CD14-positive monocyte (primary cell): ENCODE data around the gene SERPINA3. TPM values are rescaled to one million over a fixed set of nuclear protein-coding genes. Genes with fewer than 3 reads are reported as not detected.

Experiments used
- DNase-seq, 3 donors: peaks; one replicate each; pipeline ENCODE4 v3.0.0-alpha.2; 2011 to 2022
- H2AFZ ChIP-seq: 2 replicates; pipeline ENCODE4 v1.6.0; 2012; ENCODE audit warnings: mild to moderate bottlenecking, low read depth, low read length, inconsistent platforms; ENCODE audit not compliant: insufficient read depth, poor library complexity, severe bottlenecking
- H3K27ac ChIP-seq, 2 donors: 1 replicate in 1 of 2; 2 replicates in 1 of 2; pipeline ENCODE4 v1.5.1; 2012 to 2013; ENCODE audit warnings: low read length in 2 of 2, control low read depth in 1 of 2, inconsistent platforms in 1 of 2, low read depth in 1 of 2, mild to moderate bottlenecking in 1 of 2
- H3K27me3 ChIP-seq, 2 donors: one replicate each; pipeline versions ENCODE4 v1.6.0 to v1.6.1; 2011 to 2013; ENCODE audit warnings: low read length in 2 of 2; ENCODE audit not compliant: control insufficient read depth in 2 of 2, insufficient read depth in 2 of 2
- H3K36me3 ChIP-seq, 2 donors: replicated peaks in 1 of 2; 1 replicate in 1 of 2; 2 replicates in 1 of 2; pipeline versions ENCODE4 v1.5.1 to v1.6.1; 2012 to 2013; ENCODE audit warnings: low read length in 2 of 2, control low read depth in 1 of 2, inconsistent platforms in 1 of 2, mild to moderate bottlenecking in 1 of 2; ENCODE audit not compliant: insufficient read depth in 2 of 2, control insufficient read depth in 1 of 2
- H3K4me1 ChIP-seq, 2 donors: 1 replicate in 1 of 2; 2 replicates in 1 of 2; pipeline versions ENCODE4 v1.5.1 to v1.6.1; 2012 to 2013; ENCODE audit warnings: low read length in 2 of 2, control low read depth in 1 of 2, inconsistent platforms in 1 of 2, mild to moderate bottlenecking in 1 of 2, moderate library complexity in 1 of 2; ENCODE audit not compliant: insufficient read depth in 2 of 2, control insufficient read depth in 1 of 2
- H3K4me2 ChIP-seq: replicated peaks from 2 replicates; pipeline ENCODE3; 2012; ENCODE audit warnings: low read length, moderate library complexity, mild to moderate bottlenecking; ENCODE audit not compliant: poor library complexity, severe bottlenecking; ENCODE audit errors: extremely low read depth
- H3K4me3 ChIP-seq, 3 experiments: fragments of 200-600 bp in 1 of 3; sonication (generic) in 1 of 3; replicated peaks in 1 of 3; 1 replicate in 2 of 3; 2 replicates in 1 of 3; pipeline ENCODE4 v1.5.1; 2011 to 2013; ENCODE audit warnings: low read length in 3 of 3, mild to moderate bottlenecking in 3 of 3, control low read depth in 2 of 3, low read depth in 2 of 3, inconsistent platforms in 1 of 3, moderate library complexity in 1 of 3
- H3K79me2 ChIP-seq: 2 replicates; pipeline ENCODE4 v1.6.0; 2012; ENCODE audit warnings: mild to moderate bottlenecking, control low read depth, inconsistent platforms, low read length, moderate library complexity; ENCODE audit not compliant: insufficient read depth
- H3K9ac ChIP-seq: 2 replicates; pipeline ENCODE4 v1.6.0; 2017; ENCODE audit warnings: low read length, mild to moderate bottlenecking; ENCODE audit not compliant: insufficient read depth, poor library complexity, severe bottlenecking
- H3K9me3 ChIP-seq, 2 donors: replicated peaks in 1 of 2; 1 replicate in 1 of 2; 2 replicates in 1 of 2; pipeline versions ENCODE4 v1.5.1 to v1.6.1; 2012 to 2013; ENCODE audit warnings: low read length in 2 of 2, control low read depth in 1 of 2; ENCODE audit not compliant: control insufficient read depth in 1 of 2, insufficient read depth in 1 of 2
- H4K20me1 ChIP-seq: 2 replicates; pipeline ENCODE4 v1.6.0; 2012; ENCODE audit warnings: mild to moderate bottlenecking, low read length, control low read depth, moderate library complexity; ENCODE audit not compliant: insufficient read depth
- H3K27ac Mint-ChIP-seq, 7 donors: one replicate each; pipeline ENCODE4 v1.8.0; 2020; ENCODE audit warnings: mild to moderate bottlenecking in 7 of 7, mixed read lengths in 7 of 7, moderate library complexity in 6 of 7, inconsistent platforms in 2 of 7
- H3K27me3 Mint-ChIP-seq, 3 donors: one replicate each; pipeline ENCODE4 v1.8.0; 2021 to 2022; ENCODE audit warnings: low read depth in 3 of 3, mild to moderate bottlenecking in 3 of 3, mixed read lengths in 3 of 3, moderate library complexity in 3 of 3, inconsistent platforms in 1 of 3
- H3K36me3 Mint-ChIP-seq, 2 donors: one replicate each; pipeline ENCODE4 v1.8.0; 2020; ENCODE audit warnings: mixed read lengths in 2 of 2, inconsistent platforms in 1 of 2, mild to moderate bottlenecking in 1 of 2
- H3K4me1 Mint-ChIP-seq: one replicate; pipeline ENCODE4 v1.8.0; 2020; ENCODE audit warnings: mild to moderate bottlenecking, mixed read lengths
- H3K4me3 Mint-ChIP-seq, 2 donors: one replicate each; pipeline ENCODE4 v1.8.0; 2020; ENCODE audit warnings: mild to moderate bottlenecking in 2 of 2, mixed read lengths in 2 of 2, moderate library complexity in 1 of 2
- H3K9me3 Mint-ChIP-seq, 7 donors: one replicate each; pipeline ENCODE4 v1.8.0; 2020 to 2022; ENCODE audit warnings: mixed read lengths in 7 of 7, mild to moderate bottlenecking in 6 of 7, moderate library complexity in 6 of 7, inconsistent platforms in 2 of 7
- CTCF ChIP-seq: fragments of 200-600 bp; IDR thresholded peaks from one replicate; pipeline ENCODE4 v1.8.0; 2022; ENCODE audit warnings: antibody characterized with exemption, mild to moderate bottlenecking
- WGBS: methylation state at CpG from one replicate; pipeline ENCODE4 v1.1.5; 2013; ENCODE audit warnings: missing lambda C conversion rate; ENCODE audit not compliant: insufficient coverage; 5-methylcytosine and 5-hydroxymethylcytosine counted together
- intact Hi-C, 2 donors: fragments of 100-400 bp; cut with micrococcal nuclease; formaldehyde crosslinking; loops; one replicate each; pipeline versions ENCODE4 v1.15.0 to v1.15.1; 2023
- polyA plus RNA-seq, 3 donors: library from polyadenylated mRNA; depleted of rRNA in 1 of 3; unstranded in 2 of 3; stranded (reverse) in 1 of 3; fragments of 300-500 nt in 2 of 3; fragments of >200 nt in 1 of 3; fragmentation: Illumina TruSeq in 2 of 3; gene quantifications; 1 replicate in 2 of 3; 2 replicates in 1 of 3; pipeline ENCODE4 v1.2.3, GENCODE V29; 2012 to 2021

SERPINA3 gene
- polyA plus RNA-seq, 3 donors: not detected

DNA sequence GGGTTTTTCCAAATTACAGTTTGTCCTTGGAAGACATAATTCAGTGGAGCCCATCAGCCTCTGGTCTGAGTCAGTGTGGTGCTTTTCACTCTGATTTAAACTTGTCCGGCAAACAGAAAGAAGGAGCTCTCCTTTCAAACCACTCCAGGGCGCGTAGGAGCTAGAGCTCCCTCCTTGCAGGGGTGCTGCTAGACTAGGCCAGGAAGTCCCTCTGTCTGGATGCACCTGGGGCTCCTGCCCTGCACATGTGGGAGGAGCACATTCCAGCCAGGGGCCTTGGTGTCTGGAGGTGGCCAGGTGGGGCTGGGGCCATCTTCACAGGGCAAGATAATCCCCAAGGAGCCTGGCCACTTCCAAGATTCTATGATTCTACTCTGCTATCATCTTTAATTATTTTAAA lies 3.1 kb downstream of the SERPINA3 start:
- TF ChIP-seq CTCF: no peak
- no peak overlapping the region for H3K9ac ChIP-seq
- peaks cover 1 to 6% (median 5%) of the 10 kb centered on the region in 3 donors for H3K27me3 Mint-ChIP-seq

DNA sequence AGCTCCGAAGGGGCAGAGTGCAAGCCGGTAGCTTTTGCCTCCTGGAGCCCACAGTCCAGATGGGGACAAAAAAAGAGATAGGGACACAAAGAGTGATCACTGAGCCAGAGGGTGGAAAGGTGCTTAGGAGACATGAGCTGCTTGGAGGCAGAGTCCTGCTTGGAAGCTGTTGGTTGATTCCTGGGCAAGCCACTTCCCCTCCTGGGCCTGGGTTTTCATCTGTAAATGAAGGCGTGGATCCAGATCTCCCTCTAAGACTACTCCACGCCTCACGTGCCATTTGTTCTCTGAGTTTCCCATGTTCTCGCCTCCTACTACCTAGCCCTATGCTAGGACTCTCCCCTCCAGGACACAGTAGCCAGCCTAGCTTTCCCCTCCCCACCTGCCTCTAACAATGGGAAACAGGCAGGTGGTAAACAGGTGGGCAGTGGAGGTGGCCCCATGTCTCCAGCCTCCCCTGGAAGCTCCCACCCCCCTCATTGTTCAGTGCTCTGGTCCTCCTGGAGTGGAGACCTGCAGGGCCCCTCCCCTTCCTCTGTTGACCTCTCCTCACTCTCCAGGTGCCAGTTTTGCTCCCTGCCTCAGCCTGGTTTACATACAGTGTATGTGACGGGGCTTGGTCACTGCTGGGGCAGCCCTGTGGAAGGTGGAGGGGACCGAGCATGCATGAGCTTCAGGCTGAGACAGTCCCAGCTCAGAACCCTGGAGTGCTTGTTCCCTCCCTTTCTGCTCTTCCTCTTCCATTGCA lies 3.8 kb downstream of the SERPINA3 start:
- H3K9me3 ChIP-seq: peaks cover 21 to 45% of the 10 kb centered on the region in 2 donors
- no peak overlapping the region for H3K9ac ChIP-seq
- no peaks in the 10 kb centered on the region for H3K27me3 ChIP-seq
- intact Hi-C loops: no loop called here
- no peaks in the 10 kb centered on the region for H3K4me1 ChIP-seq
- H3K27ac ChIP-seq: no peak overlapping the region
- Mint-ChIP-seq H3K27ac (no peak overlapping the region), H3K4me1 (no peaks in the 10 kb centered on the region), H3K4me3 (no peak overlapping the region), H3K27me3 (peaks cover 3 to 9% (median 6%) of the 10 kb centered on the region in 3 donors), H3K9me3 (peaks cover 22 to 33% (median 26%) of the 10 kb centered on the region in 7 donors), H3K36me3 (no peaks in the 10 kb centered on the region)
- no peak overlapping the region for H2AFZ ChIP-seq
- no peaks in the 10 kb centered on the region for H3K36me3 ChIP-seq
- DNase-seq: no peak
- TF ChIP-seq CTCF: no peak
- no peak overlapping the region for H3K4me2 ChIP-seq
- 84% methylated on average over 5 of the region's 8 CpGs for WGBS
- no peak overlapping the region for H3K4me3 ChIP-seq
- no peaks in the 10 kb centered on the region for H3K79me2 ChIP-seq
- H4K20me1 ChIP-seq: no peaks in the 10 kb centered on the region

More for the DNA sequence above, 3.1 kb downstream of the SERPINA3 start:
- Histone ChIP-seq H3K27ac (no peak overlapping the region), H3K36me3 (no peaks in the 10 kb centered on the region), H3K9me3 (peaks cover 21 to 39% of the 10 kb centered on the region in 2 donors), H4K20me1 (no peaks in the 10 kb centered on the region), H2AFZ (no peak overlapping the region), H3K79me2 (no peaks in the 10 kb centered on the region), H3K4me1 (no peaks in the 10 kb centered on the region), H3K27me3 (no peaks in the 10 kb centered on the region), H3K4me3 (no peak overlapping the region), H3K4me2 (no peak overlapping the region)
- Mint-ChIP-seq H3K4me3 (no peak overlapping the region), H3K9me3 (peaks cover 21 to 32% (median 24%) of the 10 kb centered on the region in 7 donors), H3K27ac (no peak overlapping the region), H3K4me1 (no peaks in the 10 kb centered on the region), H3K36me3 (no peaks in the 10 kb centered on the region)
- intact Hi-C loops: no loop called here
- WGBS: 100% methylated on average over 1 of the region's 3 CpGs
- DNase-seq: no peak
